NB4 (cell line): ENCODE data around the gene PHF24.

Source experiments
- MYC ChIP-seq: IDR thresholded peaks from 2 replicates; pipeline ENCODE4 v1.6.1; 2011; ENCODE audit warnings: low read depth, low read length
- POLR2A ChIP-seq: IDR thresholded peaks from 2 replicates; pipeline ENCODE4 v1.6.1; 2011; ENCODE audit warnings: mild to moderate bottlenecking; ENCODE audit not compliant: insufficient read length; ENCODE audit errors: extremely low read depth
- TF ChIP-seq, protein P1 (sequence below): IDR thresholded peaks from one replicate; pipeline ENCODE4 v1.5.1; 2012; ENCODE audit warnings: low read depth, low read length

DNA sequence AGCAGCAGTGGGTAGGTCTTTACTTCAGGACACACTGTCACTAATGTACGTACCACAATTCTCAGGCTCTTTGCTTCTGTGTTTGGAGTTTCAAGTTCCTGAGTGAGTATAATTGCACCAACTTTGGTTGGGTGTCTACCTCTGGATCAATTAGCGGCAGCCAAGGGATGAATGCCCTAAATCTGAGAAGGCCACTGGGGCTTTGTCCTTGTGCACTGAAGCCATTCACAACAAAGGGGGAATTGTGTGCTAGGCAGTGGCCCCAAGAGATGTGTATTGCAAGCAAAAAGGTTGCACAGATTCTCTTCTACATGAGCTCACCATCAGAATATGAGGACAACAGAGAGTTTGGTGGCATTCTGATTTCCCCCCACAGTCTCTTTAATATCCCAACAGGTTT, 3.9 kb upstream of the PHF24 start:
- no peak for TF ChIP-seq MYC
- TF ChIP-seq, protein P1, sequence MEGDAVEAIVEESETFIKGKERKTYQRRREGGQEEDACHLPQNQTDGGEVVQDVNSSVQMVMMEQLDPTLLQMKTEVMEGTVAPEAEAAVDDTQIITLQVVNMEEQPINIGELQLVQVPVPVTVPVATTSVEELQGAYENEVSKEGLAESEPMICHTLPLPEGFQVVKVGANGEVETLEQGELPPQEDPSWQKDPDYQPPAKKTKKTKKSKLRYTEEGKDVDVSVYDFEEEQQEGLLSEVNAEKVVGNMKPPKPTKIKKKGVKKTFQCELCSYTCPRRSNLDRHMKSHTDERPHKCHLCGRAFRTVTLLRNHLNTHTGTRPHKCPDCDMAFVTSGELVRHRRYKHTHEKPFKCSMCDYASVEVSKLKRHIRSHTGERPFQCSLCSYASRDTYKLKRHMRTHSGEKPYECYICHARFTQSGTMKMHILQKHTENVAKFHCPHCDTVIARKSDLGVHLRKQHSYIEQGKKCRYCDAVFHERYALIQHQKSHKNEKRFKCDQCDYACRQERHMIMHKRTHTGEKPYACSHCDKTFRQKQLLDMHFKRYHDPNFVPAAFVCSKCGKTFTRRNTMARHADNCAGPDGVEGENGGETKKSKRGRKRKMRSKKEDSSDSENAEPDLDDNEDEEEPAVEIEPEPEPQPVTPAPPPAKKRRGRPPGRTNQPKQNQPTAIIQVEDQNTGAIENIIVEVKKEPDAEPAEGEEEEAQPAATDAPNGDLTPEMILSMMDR = no peak
- TF ChIP-seq POLR2A = no peak
